ENCODE results near the gene APCDD1L. TPM values are rescaled to one million over a fixed set of nuclear protein-coding genes. Genes with fewer than 3 reads are reported as not detected.
"Not testable (repeated sequence)": the region's sequence is repeated elsewhere in the genome, so short reads cannot be mapped to it uniquely, and the experiment has no call there.

The APCDD1L gene
- total RNA-seq, 1 donor from 2014 or later = not detected

GRCh38 chr20:58420798-58421496 is 94.3 kb downstream of the APCDD1L start:
- intact Hi-C loops (cut with micrococcal nuclease) = no loop called here

GRCh38 chr20:58418949-58419748 is 96.0 kb downstream of the APCDD1L start:
- intact Hi-C loops (cut with micrococcal nuclease) = no loop called here

GRCh38 chr20:58417438-58417837 is 97.8 kb downstream of the APCDD1L start:
- intact Hi-C loops (cut with micrococcal nuclease) = no loop called here

- intact Hi-C loops (cut with micrococcal nuclease) = no loop called here
Measured at GRCh38 chr20:58416835-58417234, 98.4 kb downstream of the APCDD1L start.

- intact Hi-C loops (cut with micrococcal nuclease) = no loop called here
Measured at GRCh38 chr20:58416057-58416456, 99.1 kb downstream of the APCDD1L start.

GRCh38 chr20:58414786-58415185 is 100.4 kb downstream of the APCDD1L start:
- intact Hi-C loops (cut with micrococcal nuclease) = not testable (repeated sequence)

- intact Hi-C loops (cut with micrococcal nuclease) = not testable (repeated sequence)
Measured at GRCh38 chr20:58414216-58414615, 101.0 kb downstream of the APCDD1L start.

Other genes starting within 250 kb of the APCDD1L start
- gene RAB22A, start 205.7 kb downstream of the APCDD1L start, total RNA-seq = 18.2 and 19.9 TPM in 2 replicates
- gene VAPB, start 126.2 kb downstream of the APCDD1L start, total RNA-seq = 31.9 and 32.4 TPM in 2 replicates
- gene STX16, start 135.9 kb upstream of the APCDD1L start, total RNA-seq = 138 and 140 TPM in 2 replicates
- 27.4 and 30.8 TPM in 2 replicates for gene NPEPL1, start 177.4 kb upstream of the APCDD1L start, total RNA-seq